GM19351 (cell line): ENCODE data around the gene FBF1.

Experiments used
- ATAC-seq: cut with Tn5 transposase; IDR thresholded peaks from one replicate; pipeline ENCODE4 v1.9.1; 2021; ENCODE audit warnings: mild to moderate bottlenecking, moderate library complexity; ENCODE audit not compliant: unreplicated experiment

FBF1 gene

DNA sequence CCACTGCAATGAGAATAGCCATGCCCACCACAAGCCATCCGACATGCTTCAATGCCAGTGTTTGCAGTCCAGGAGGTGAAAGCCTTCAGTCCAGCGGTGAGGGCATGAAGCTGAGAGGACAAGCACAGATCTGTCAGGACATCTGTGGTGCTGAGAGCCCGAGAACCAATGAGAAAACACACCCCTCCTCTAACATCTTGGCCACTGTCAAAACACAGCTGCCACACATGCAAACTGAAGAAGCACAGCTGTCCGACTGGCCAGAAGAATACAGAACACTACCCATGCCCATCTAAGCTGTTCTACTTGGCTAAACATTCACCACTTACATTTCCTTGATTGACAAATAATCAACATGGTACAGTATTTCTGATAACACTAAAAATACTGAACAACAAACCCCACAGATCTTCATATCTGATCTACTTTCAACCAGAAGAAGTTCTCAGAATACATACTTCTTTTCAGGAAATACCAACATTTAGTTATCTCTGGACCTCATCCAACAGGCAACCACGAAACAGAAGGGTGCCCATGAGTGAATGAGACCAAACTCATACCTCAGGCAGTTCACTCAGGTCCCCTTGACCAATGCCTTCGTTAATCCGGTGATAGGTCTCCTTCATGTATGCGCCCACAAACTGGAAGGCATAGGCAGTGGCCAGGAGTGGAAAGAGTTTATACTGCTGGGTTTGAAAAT lies 10.2 kb upstream of the FBF1 start:
- ATAC-seq: no peak

DNA sequence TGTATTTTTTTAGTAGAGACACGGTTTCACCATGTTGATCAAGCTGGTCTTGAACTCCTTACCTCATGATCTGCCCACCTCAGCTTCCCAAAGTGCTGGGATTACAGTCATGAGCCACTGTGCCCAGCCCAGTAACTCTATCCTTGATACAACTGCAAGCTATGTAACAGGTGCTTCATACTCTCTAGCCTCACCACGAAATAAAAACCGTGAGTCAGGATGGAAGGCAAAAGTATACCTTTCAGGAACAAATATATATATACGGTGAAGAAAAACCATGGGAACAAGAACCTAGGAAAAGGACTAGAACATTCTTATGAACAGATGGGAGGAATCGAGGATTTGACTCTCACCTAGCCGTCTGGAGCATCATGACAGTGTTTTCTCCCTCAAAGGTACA lies 9.6 kb upstream of the FBF1 start:
- ATAC-seq: no peak

GRCh38 chr17:75945211-75945610 lies 4.4 kb upstream of the FBF1 start:
- ATAC-seq: no peak

- no peak for ATAC-seq
These were observed 2.6 kb upstream of the FBF1 start for GRCh38 chr17:75943491-75943890.

DNA sequence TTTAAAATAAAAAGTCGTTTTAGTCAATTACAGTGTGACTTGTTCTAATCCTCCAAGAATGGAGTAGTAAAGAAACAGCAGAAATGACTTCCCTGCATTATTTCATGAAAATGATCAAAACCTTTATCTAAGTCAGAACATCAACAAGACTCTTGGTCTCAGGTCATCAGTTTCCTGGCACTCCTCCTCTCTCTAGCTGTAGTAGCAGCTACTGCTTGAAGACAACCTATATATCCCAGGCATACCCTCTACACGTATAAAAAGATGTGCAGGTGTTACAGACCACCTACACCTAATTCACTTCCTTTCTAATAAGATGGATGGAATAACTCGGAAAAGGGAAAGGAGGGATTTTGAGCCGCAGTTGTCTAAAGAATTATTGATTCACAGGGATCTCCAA lies 1.6 kb upstream of the FBF1 start:
- no peak for ATAC-seq

DNA sequence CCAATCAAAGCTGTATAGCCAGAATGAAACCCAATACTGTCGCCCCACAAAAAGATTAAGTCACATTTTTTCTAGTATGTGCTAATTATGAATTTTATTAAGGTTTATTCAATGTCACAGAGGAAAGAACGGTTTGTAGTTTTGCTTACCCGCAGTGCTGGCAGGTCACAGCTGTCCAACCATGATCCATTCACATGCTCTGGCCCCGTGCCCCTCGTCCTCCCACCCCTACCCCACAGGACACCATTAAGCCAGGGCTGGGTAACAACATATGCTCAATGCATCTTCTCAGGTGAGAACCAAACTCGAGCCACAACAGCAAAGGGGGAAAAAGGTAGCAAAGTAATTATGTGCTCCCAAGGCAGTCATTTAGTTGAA lies 589 bp upstream of the FBF1 start:
- ATAC-seq: no peak

GRCh38 chr17:75937652-75938051 lies 3.2 kb downstream of the FBF1 start:
- ATAC-seq: no peak

DNA sequence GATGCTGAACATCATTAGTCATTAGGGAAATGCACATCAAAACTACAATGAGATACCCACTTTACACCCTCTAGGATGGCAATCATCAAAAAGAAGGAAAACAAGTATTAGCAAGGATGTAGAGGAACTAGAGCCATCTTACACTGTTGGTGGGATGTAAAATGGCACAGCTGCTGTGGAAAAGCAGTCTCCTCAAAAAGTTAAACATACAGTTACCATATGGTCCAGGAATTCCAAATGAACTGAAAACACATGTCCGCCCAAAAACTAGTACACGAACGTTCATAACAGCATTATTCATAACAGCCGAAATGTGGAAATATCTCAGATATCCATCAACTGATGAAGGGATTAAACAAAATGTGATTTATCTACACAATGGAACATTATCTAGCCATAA lies 7.0 kb downstream of the FBF1 start:
- ATAC-seq: no peak

GRCh38 chr17:75932852-75933251 lies 8.0 kb downstream of the FBF1 start:
- ATAC-seq: no peak

DNA sequence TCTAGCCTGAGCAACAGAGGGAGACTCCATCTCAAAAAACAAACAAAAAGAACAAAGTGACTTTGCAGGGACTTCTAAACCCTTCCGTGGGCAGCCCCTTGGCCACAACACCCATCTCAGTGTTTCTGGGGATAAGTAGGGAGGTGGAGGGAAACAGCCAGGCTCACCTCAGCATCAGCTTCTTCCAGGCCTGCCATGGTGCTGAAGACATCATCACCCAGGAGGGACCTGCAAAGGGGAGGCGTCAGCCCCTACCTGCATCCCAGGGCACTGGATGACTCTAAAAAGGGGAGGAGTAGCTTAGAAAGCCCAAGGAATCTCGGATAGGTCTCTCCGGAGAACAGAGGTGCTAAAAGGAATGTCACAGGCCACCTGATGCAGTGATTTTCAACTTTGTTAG lies 9.8 kb downstream of the FBF1 start:
- no peak for ATAC-seq

DNA sequence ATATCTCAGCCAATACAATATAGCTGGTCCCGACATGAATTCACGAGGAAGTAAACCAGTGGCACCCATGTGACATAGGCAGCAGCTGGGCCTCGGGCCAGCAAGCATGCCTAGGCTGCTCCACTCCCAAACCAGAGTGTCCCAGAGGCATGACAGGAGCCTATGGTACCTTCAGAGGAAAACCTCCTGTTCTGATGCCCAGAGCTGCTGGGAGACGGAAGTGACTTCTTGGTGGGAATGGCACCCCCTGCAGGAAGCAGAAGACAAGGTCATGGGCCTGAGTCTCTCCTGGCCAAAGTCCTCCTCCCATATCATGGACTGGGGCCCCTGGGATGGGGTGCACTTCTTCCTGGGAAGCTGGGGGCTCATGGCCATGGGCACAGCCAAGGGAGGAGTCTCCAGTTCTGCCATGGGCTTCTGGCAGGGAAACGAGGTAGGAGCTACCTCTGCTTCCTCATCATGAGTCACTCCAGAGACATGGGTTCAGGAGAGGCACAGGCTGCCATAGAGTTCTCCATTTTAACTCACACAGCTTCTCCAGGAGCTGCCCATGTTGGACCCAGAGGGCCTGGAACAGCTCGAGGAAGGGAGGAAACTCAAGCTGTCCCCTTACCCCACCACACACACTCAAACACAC lies 13.4 kb downstream of the FBF1 start:
- no peak for ATAC-seq

- no peak for ATAC-seq
These were observed 14.4 kb downstream of the FBF1 start for GRCh38 chr17:75926456-75926855.

DNA sequence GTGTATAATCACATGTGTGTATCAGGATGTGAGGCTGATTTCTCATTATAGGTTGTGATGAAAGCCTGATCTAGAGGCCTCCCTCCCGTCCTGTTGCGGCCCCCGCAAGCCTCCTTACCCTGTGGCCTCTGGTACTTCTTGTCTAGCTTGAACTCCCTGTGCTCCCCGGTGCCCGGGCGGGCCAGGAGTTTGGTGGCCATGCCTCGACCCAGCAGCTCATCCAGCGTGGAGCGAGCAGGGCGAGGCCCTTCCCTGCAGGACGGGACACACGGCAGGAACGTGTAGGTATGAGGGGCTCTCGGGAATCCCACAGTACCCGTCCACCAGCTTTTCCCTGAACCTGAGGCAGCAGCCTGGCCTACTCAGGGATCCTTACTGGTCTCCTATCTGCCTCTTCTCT lies 14.9 kb downstream of the FBF1 start:
- ATAC-seq: no peak

GRCh38 chr17:75925103-75925502 lies 15.7 kb downstream of the FBF1 start:
- ATAC-seq: no peak

DNA sequence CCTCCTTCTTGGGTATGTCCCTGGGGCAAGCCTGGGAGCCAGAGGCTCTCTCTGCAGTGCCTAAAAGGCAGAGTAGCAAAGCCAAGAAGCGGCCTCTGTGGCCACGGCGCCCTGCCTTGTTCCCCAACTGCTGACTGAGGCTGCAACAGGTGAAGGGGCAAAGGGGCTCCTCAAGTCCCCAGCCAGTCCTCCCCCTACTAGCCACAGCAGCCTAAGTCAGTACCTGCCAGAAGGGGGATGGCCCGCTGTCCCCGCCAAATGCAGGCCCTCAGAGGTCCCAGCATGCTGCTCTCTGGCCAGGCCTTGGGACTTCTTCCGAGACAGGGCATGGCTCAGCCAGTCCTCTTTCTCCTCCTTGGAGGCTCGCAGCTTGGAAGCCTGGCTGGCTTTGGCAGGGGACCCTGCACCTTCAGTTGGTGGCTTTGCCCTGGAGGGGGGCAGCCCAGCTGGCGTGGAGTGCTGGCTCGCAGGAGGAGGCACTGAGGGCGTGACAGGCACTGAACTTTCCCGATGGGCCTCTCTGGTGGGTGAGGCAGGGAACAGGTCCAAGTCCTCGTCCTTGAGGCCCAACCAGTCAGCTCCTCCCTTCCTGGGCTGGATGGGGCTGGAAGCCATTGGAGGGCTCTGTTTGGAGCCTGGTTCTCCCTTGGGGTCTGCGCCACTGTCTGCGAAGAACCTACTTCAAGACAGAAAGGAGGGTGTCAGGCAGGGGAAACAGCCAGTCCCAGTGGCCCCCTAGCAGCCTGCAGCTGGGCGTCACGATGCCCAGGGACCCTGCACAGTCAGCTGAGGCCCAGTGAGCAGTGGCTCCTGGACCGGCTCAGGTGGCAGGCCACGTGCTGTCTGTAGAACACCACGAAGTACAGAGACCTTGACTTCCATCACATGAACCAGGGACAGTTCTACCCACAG lies 17.6 kb downstream of the FBF1 start:
- no peak for ATAC-seq

- ATAC-seq: no peak
These were observed 18.5 kb downstream of the FBF1 start for GRCh38 chr17:75922173-75922961.

- no peak for ATAC-seq
These were observed 19.2 kb downstream of the FBF1 start for GRCh38 chr17:75921596-75921995.

- no peak for ATAC-seq
These were observed 20.7 kb downstream of the FBF1 start for GRCh38 chr17:75920045-75920560.

DNA sequence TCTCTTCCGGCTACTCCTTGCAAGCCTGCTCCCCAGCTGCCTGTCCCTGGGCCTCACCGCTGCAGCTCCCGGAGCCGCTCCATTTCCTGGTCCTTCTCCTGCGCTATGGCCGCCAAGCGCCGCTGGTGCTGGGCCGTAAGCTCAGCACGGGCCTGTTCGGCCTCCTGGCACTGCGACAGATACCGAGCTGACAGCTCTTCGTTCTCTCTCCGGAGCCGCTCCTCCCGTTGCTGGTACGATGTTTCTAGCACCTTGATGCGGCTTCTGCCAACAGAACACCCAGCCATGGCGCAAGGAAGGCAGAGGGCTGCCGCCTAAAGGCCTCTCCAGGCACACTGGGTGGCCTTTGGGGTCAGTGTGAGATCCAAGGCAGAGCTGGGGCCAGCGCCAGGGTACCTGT lies 21.2 kb downstream of the FBF1 start:
- no peak for ATAC-seq

DNA sequence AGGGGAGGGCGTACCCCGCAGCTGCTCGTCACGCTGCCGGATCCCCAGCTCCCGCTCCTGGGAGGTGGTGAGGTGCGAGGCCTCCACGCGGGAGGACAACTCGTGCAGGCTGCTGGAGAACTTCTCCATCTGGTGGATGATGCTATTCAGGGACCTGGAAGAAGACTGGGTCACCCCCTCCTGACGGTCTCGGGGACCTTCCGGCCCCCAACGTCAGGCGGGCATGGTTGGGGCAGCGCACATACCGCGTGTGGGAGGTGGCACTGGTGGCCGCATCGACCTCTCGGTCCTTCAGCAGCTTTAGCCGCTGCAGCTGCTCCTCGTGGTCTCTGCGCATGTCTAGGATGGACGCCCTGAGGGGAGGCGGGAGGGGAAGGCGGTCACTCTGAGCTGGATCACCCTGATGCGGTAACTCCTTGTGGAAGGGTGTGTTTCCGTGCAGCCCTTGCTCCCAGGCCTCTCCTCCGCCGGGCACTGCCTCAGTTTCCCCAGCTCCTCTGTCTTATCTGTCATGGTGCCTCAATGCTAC lies 22.9 kb downstream of the FBF1 start:
- ATAC-seq: no peak
